Left ventricle myocardium superior (tissue), 1 donor: ENCODE measurements around the gene WNT4. TPM values are rescaled to one million over a fixed set of nuclear protein-coding genes. Genes with fewer than 3 reads are reported as not detected.

Experiments
- ATAC-seq: fragments of 200-7000 bp; cut with Tn5 transposase; one replicate; pipeline ENCODE4 v1.9.1; 2020; ENCODE audit warnings: mild to moderate bottlenecking, moderate library complexity
- DNase-seq: peaks from one replicate; pipeline ENCODE4 v3.0.0-alpha.2; 2020
- intact Hi-C: fragments of 100-400 bp; cut with micrococcal nuclease; formaldehyde crosslinking; loops from one replicate; pipeline ENCODE4 v1.11.0; 2022
- total RNA-seq: library from RNA; stranded (reverse); fragmentation: NEBNext Ultra II Directional; extraction: Animal tissue kit (Norgen Biotek cat#: 25700); gene quantifications from one replicate; pipeline ENCODE4 v1.2.1, GENCODE V29; 2021
- donor health status: DM: no; HTN: yes; CAD: no; lungs with severe emphysema.

Gene WNT4
- total RNA-seq, 1 donor from 2014 or later = 0.05 TPM

DNA sequence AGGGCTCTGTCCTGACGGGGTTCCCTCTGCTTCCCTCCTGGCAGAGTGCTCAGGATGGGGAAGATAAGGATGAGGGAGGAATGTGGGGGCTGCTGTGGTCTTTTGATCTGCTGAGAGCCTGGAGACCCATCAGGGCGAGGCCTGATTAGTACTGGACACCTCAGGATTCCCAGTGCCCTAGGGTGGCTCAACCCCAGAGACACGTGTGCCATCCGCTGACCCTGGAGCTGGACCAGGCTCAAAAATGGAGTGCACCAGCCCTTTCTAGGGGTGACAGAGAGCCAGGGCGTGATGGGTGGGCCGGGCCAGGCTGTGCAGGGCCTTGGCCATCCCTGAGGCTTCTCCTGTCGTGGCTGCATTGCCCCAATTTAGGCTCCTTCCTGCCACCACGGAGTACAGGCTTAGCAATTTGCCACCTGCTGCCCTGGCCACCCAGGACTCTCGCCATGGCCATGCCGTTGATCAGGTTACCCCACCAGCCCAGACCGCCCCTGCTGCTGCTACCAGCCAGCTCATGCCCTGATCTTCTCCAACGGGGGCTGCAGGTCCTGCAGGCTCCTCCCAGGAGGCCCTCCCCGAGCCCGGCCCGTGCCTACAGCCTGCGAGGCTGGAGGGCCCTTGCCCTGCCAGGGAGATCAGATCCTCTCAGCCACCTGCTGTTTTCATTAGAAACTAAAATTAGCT lies 9.5 kb downstream of the WNT4 start:
- ATAC-seq (no peak), DNase-seq (no peak)
- intact Hi-C loops = no loop called here

DNA sequence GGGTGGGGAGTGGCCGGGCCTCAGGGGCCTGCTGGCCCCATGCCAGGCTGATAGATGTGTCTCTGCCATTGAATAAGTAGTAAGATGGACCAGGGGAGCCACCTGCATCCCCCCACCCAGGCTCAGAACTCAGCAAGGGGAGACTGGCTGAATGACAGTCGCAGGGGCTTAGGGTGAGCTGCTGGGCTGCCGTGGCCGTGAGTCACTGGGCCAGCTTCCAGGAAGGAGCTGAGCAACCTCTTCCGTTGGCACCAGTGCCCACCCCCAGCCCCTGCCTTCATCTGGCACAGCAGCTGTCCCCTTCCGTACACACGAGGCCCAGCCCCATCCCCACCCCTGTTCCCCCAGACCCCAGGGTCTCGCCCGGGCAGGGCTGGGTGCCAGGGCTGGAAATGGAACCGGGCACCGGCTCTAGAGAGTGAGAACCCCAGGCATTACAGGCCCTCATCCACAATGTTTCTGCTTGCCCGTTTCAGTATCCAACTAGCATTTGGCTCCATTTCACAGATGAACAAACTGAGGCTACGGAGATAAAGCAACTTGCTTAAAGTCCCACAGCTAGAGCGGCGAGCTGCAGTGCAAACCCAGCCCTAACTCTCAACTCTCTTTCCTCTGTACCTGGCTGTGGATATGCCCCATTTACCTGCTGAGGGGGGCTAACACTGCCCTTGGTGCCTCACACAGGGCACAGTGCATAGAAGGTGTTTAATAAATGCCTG lies 10.2 kb downstream of the WNT4 start:
- no peak for DNase-seq
- no peak for ATAC-seq
- intact Hi-C loops = no loop called here

DNA sequence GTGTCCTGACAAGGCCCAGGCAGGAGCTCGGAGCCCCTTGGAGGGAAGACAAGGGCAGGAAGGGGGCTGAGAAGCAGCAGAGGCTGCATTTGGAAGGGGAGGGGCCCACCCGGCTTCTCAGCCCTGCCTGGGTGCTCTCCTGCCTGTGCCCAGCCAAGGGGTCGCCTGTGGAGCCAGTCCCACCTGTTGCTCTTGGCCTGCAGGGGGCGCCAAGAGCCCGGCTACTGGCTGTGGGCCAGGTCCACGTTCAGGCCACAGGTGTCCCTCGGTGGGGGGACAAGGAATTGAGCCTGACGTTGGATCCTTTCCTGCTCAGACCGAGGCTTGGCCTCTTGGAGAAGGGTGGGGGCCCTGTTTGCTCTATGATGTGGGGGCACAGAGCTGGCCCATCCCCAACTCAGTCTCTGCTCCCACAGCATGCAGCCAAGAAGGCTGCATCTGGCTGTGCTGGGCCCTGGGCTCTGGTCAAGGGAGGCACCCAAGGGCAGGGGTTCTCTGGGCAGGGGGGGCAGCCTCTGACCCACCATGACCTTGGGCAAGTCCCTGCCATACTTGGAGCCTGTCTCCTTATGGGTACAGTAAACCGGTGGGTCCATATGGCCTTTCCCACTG lies 10.9 kb downstream of the WNT4 start:
- intact Hi-C loops = no loop called here
- ATAC-seq = peak; percentile 38
- DNase-seq = peak; percentile 53

DNA sequence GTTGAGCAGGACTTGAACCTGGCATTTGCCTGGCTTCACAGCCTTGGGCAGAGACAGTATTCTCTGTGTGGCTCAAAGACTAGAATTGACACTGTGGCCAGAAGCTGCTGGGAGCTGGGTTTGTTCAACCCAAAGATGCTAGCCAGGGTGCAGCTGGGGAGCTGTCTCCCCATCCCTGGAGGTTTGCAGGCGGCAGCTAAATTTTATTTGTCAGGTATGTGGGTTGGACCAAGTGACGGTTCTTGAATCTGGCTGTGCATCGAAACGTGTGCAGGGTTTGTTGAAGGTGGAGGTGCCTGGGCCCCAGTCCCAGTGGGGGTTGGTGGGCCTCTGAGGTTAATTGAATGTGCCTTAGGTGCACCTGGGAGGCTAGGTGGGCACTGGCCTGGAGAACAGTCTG lies 11.8 kb downstream of the WNT4 start:
- ATAC-seq (no peak), DNase-seq (no peak)
- intact Hi-C loops = no loop called here

DNA sequence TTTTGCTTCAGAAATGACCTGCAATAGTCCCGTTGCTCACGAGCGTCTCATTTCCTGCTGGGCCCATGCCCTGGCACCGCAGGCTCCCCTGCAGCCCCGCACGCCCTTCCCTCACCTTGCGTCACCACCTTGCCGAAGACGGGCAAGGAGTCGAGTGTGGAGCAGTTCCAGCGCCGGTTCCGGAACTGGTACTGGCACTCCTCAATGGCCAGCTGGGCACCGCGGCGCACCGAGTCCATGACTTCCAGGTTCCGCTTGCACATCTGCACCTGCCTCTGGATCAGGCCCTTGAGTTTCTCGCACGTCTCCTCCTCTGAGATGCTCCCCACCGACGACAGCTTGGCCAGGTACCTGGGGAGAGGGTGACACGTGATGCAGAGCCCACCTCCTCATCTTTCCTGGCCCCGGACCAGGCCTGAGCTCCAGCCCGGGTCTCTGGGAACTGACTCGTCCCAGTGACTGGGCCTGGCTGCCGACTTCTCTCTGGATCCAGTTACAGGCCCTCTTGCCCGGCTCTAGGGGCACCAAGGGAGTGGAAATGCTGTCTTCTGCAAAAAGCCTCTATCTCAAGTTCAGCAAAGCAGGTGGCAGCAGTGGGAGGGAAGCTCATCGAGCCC lies 13.3 kb downstream of the WNT4 start:
- intact Hi-C loops = no loop called here
- DNase-seq (no peak), ATAC-seq (no peak)

DNA sequence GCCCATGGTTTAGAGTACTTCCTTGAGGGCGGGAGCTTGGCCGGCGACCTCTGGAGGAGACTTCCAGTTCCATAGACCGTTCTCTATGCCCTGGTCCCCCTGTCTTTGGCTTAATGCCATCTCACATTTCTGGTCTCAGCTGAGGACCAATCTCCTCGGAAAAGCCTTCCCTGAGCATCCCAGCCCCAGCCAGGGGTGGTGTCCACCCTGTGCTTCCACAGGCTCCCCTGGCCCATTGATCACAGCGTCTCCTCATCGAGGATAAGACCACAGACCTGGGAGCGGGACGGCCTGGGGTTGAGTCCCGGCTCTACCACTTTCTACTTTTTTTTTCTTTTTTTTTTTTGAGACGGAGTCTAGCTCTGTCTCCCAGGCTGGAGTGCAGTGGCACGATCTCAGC lies 14.5 kb downstream of the WNT4 start:
- intact Hi-C loops = no loop called here
- no peak for DNase-seq
- ATAC-seq = no peak

DNA sequence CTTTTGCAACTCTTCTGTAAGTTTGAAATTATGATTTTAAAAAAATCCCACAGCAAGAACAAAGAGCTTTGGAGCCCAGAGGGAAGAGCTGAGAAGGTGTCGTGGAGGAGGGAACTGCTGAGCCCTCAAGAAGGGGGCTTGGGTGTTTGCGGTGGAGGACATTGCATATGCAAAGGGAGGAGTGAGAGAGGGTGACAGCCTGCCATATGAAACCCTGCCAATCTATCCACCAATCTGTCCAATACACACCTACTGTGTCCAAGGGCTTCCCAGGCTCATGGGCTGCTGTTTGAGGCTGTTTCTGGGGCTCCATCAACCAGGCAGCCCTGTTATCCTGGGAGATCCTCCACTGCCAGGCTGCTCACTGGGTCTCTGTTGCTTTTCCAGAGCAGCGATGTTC lies 15.2 kb downstream of the WNT4 start:
- intact Hi-C loops = no loop called here
- no peak for ATAC-seq
- no peak for DNase-seq

DNA sequence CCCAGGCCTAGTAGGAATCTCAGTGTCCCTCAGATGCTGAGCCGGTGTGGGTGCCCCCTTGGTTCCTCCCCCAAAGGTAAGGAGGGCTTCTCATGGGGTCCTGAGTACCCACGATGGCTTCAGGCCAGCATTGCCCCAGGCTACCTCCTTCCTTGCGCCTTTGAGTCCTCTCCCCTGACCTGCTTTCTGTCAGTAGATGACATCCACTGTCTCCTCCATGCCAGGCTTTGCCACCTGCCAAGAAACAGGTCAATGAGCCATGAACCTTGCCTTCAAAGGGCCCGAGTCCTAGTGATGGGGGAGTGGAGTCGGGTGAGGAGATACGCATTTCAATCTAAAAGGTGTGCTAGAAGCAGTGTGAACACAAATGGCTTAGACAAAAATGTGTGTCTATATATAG lies 15.6 kb downstream of the WNT4 start:
- intact Hi-C loops = no loop called here
- DNase-seq (no peak), ATAC-seq (no peak)

DNA sequence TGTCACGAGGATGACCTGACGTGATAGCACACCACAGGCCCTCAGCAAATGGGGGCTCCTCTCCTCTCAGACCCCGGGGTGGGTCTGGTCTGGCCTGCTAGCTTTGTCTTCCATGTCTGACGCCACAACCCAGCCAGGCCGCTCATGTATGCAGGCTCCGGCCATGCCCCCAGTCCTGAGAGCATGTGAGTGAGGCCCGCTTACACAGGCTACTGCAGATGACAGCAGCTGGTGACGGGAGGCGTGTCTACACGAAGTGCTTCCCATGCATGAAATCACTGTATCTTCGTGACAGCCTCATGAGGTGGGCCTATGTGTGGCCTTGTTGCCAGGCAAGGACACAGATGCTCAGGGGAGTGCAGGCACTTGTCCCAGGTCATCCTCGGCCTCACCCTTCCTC lies 16.4 kb downstream of the WNT4 start:
- ATAC-seq (no peak), DNase-seq (no peak)
- intact Hi-C loops = no loop called here

DNA sequence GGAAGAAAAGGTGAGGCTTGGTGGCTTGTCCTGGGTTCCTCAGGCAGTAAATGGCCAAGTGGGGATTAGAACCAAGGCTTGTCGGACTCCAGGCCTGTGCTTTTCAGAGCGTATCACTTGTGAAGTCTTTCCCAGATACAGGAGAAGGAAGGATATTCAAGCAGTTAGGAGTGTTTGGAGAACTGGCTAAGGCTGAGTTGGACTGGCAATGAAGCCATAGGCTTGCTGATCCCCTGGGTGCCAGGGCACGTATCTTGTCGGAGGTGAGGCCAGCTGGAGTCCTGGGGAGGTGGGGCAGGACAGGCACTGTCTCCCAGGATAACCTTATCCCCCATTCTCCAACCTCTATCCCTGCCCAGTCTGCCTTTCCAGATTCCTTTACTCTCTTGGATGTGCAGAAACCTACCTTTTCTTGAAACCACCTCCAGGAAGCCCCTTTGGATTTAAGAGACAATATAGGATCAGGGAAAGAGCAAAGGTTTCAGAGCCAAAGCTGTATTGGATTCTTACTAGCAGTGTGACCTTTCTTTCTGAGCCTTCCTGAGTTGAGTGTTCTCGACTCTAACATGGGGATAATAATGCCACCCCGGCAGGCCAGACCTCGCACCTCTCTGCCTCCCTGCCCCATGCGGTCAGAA lies 18.2 kb downstream of the WNT4 start:
- intact Hi-C loops = no loop called here
- DNase-seq (no peak), ATAC-seq (no peak)

DNA sequence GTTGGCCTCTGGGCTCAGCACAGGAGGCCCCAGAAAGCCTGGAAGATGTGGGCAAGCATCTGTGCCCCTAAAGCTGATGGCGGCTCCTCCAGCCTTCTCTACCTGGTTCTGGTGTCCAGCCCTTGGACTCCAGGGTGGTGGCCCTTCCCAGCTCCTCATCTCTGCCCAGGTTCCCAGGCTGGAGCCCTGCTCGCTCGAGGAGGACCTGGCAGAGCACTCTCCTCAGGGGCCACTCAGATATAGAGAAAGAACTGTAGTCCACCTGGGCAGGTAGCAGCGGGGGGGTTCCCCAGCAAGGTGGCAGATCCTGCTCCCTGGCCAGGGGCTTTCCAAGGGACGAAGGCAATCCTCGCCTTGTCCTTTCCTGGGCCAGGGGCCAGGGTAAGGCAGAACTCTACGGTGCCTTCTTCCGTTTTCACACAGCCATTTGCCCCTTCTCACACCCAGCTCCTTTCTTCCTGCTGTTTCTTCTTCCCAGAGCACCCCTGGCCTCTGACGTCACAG lies 18.9 kb downstream of the WNT4 start:
- no peak for DNase-seq
- ATAC-seq = no peak
- intact Hi-C loops = no loop called here

DNA sequence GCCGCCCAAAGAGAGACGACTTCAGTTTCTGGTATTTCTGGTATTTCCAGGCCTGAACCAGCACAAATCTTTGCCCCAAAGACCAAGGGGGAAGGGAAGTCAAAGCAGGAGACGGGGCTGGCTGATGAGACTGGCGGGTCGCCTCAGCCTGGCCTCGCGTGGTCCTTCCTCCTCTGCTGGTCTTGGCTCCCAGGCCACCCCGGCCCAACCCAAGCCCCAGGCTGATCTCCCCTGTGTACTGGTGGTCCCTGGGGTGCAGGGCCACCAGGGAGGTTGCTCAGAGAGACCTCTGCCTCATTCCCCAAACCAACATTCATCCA lies 19.9 kb downstream of the WNT4 start:
- intact Hi-C loops = no loop called here
- no peak for DNase-seq
- ATAC-seq = no peak

DNA sequence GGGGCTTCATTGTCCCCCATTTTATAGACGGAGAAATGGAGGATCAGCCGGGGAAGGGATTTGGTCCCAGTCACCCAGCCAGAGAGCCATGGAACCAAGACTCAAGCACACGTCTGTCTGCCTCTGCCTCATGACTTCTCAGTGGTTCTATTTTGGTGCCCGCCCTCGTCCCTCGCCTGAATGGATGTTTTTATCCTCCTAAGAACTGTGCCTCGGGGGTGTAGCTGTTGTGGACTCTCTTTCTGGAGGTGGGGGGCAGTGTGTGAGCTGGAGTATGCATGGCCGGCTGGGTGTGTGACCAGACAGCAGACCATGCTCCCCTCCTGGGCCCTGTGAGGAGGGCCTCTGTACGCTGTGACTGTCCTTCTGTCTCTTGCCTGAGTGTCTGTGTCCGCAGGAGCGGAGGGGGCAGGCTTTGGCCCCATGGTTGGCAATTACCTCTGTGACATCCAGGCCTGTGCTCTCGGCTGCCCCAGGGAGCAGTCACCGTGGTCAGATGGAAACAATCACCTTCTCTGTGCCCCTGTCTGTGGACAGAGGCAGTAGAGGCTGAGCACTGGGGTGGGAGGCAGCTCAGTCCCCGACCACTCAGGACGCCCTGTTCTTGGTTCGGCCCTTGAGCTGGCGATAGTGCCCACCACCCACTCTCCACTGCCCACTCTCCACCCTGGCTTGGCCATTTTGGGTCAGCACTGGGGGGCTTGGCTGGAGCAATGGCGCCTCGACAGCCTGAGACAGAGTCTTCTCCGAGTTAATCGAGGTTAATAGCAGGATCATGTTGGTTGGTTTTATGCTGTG lies 20.4 kb downstream of the WNT4 start:
- intact Hi-C loops = no loop called here
- no peak for DNase-seq
- peak; percentile 44 for ATAC-seq

DNA sequence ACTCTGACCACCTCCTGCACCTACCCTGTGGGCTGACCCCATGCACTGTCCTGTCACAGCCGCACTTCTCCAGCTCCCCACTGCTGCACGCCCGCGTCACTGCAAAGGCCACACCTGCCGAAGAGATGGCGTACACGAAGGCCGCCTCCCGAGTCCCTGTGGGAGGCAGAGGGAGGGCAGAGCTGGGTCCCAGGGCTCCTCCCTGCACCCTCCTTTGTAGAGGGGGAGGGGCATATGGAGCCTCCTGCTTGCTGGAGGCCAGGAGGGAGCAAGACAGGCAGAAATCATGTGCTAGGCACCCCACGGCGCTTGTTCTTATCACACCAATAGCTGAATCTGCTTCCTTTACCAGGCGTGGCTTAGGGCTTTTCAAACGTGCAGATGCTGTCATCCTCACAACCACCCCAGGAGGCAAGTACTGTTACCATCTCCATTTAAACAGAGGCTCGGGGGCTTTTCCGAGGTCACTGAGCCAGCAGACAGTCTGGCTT lies 21.4 kb downstream of the WNT4 start:
- ATAC-seq (no peak), DNase-seq (no peak)

DNA sequence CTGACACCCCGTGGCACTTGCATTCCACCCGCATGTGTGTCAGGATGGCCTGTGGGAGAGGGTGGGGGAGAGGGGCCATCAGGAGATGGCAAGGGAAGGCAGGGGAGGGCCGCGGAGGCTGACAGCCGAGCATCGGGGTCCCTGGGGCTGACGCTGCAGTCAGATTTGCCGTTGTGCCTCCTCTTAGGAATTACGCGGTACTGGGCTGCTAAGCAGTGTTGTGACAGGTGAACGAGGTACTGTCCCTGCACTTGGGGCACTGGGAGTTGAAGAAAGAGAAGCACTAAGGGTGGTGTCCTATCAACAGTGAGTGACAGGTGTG lies 22.5 kb downstream of the WNT4 start:
- DNase-seq (no peak), ATAC-seq (no peak)

More for the DNA sequence above, 21.4 kb downstream of the WNT4 start:
- intact Hi-C loops = no loop called here

DNA sequence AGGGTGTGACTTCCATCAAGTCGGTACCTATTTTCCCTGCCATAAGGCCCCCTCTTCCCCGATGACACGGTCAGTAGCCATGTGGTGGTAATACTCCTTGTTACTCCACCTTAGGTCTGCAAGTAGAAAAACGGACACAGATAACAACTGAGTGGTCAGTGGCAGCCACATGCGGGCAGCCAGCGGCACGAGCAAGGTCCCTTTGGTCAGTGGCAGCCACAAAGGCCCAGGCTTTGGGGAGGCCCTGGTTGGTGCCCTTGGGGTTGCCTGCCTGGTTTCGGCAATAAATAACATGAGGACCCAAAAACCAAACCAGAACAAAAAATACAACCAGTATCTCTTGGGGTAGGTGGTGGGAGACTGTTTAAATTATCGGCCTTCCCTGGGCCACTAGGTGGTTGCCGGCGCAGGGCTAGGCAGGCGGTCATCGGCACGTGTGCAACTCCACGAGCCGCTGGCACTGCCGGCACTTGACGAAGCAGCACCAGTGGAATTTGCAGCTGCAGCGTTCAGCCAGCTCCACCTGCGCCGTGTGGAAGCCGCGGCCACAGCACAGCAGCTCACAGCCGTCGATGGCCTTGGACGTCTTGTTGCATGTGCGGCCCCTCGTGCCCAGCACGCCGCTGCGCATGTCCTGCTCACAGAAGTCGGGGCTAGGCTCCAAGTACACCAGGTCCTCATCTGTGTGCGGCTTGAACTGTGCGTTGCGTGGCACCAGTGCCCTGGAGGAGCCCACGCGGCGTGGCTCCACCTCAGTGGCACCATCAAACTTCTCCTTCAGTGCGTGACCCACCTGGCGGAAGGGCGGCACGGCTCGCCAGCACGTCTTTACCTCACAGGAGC lies 23.1 kb downstream of the WNT4 start:
- intact Hi-C loops = no loop called here
- ATAC-seq = no peak
- no peak for DNase-seq

More for the DNA sequence above, 22.5 kb downstream of the WNT4 start:
- intact Hi-C loops = no loop called here

DNA sequence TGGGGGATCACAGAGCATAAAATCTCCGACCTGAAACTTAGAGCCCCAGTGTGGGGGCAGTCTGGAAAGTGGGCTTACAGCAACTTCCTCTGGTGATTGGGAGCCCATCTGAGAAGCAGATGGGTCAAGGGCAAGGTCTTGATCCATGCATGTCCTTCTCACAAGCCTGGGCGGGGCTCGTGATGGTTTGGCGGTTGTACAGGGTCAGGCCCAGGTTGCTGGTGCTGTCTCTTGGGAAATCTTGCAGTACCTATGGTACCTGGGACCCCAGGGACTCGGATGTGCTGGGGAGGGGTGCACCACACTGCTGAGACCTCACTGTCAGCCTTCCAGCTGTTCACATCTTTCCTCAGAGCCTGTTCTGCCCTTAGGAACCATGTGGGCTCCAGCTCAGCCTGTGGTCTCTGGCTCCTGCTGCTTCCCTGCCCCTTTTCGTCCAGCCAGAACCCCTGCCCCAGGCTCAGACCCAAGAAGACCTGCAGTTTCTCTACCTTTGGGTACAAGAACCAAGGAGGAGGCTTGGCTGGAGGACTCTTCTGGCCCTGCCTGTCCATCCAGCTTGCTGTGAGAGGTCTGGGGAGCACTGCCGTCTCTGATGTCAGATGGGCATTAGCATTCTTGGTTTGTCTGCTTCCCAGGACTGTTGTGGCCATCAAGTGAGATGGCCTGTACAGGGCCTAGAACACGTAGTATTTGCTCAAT lies 24.5 kb downstream of the WNT4 start:
- intact Hi-C loops = no loop called here
- DNase-seq = no peak
- ATAC-seq = no peak

DNA sequence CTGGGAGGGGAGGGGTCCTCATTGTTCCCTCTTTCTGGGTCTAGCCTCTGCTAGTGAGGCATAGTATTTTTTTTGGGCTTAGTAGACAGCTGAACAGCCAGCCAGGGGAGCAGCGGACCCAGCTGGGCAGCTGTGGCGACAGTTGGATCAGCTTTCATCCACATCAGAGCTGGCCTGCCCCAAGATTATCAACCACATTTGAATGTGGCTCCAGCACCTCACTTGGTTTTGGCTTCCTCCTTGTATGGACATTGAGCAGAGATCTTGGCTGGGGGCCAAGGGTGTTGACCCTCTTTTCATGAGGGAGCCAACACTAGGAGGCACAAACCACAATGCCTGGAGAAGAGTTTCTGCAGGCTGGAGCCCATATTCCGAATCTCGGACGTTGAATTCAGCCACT lies 25.0 kb downstream of the WNT4 start:
- no peak for DNase-seq
- intact Hi-C loops = no loop called here
- ATAC-seq = no peak
